GM19035 (cell line): Measurements from ENCODE around the gene NFKBIA.
"Not testable (repeated sequence)": the region's sequence is repeated elsewhere in the genome, so short reads cannot be mapped to it uniquely, and the experiment has no call there.

ENCODE experiments used
- ATAC-seq: cut with Tn5 transposase; IDR thresholded peaks from one replicate; pipeline ENCODE4 v1.9.1; 2021; ENCODE audit not compliant: unreplicated experiment

Gene NFKBIA

GRCh38 chr14:35409595-35409994 lies 5.0 kb upstream of the NFKBIA start:
- ATAC-seq = no peak

DNA sequence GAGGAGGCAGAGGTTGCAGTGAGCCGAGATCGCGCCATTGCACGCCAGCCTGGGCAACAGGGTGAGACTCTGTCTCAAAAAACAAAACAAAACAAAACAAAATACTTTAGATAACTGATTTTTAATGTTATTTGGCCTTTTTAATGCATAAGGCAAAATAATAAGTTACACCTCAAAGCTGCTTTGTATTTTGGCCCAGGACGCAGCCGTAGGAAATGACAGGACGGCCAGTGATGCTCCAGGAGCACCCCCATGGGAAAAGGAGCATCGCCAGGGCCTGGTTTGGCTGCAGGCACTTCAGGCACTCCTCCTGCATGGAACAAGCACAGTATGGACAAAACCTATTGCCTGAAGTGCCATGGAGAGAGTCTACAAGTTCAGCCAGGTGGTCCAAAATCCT lies 3.5 kb upstream of the NFKBIA start:
- ATAC-seq = no peak

DNA sequence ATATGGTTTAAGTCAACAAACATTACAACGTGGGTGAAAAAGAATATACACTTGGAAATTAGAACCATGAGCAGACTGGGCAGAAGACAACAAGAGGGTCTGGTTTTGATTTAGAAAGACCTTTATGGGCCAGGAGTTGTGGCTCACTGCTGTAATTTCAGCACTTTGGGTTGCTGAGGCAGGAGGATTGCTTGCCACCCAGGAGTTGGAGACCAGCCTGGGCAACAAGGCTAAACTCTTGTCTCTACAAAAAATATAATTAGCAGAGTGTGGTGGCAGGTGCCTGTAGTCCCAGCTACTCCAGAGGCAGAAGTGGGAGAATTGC lies 2.7 kb upstream of the NFKBIA start:
- no peak for ATAC-seq

DNA sequence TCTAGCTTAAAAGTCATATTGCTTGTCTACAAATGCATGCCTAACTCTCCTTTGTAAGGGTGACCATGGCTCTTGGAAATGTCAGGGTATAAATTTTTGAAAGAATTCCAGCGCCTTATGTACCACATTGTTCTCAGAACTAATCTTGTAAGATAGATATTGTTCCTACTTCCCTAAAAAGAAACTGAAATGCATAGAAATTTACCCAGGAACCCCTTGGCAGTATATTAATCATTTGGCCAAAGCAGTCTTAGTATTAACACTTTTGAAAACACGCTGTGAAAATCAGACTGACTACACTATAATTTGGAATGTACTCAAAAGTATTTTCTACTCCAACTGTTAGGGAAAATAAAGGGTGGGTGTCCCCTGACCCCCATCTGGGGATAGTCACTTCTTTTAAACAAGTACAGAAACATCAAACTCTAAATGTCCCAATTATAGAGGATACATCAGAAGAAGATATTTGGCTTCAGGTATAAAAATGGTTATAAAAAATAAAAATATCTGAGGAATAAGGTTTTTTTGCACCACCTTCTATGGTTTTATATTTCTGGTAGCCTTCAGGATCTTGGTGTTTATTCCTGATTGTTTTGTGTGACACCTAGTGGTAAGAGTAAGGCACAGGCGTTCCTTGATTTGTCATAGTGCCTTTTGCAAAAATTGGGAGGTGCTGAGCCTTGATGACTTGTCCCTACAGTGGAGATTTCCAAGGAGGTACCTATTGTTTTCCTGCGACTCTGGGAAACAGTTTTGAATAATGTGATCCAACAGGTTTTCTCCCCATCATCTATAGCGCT lies 2.2 kb upstream of the NFKBIA start:
- no peak for ATAC-seq

DNA sequence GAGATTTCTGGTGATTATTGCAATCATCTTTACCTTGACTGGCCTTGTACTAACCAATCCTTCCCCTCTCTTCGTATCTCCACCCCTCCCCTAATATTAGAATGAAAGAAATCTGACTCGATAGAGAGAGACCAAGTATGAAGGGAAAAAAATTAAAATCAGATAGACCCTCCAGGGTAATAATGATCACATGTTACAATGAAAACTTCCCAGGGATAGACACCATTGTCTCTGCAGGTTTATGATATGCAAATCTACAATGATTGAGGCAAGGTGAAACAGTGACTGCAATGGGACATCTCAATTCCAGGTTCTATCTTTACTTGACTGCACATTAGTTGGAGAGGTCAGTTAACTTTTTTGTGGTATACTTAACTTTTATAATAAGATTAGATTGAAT lies 1.5 kb upstream of the NFKBIA start:
- no peak for ATAC-seq

DNA sequence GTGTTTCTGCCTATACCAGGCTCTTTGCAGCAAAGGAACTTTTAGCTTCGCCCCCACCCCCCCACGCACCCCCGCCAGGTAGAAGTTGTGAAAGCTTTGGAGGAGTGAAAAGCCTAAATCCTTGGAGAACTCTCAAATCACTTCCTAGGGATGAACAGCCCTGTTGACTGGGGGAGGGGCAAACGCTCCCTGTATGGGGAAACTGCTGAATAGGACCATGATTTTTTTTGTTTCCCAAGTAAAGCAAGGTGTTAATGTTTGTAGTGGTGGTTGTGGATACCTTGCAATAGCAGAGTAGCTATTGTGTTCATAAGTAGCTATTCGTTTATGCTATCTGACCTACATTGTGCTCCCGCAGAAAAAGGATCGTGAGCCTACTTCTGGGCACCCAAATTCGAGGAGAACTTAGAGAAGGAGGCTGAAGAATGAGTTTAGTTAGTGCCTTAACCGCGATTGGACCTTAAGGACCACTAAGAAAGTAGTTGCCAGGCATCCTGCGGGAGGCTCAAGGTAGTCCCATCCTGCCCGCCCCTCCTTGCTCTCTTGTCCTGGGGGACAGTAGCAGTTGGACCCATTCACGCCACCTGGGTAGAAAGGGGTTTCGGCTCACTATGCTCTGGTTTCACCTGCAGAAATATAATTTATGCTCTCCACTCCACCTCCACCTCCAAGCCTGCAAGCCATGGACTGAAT lies 901 bp upstream of the NFKBIA start:
- ATAC-seq = no peak

DNA sequence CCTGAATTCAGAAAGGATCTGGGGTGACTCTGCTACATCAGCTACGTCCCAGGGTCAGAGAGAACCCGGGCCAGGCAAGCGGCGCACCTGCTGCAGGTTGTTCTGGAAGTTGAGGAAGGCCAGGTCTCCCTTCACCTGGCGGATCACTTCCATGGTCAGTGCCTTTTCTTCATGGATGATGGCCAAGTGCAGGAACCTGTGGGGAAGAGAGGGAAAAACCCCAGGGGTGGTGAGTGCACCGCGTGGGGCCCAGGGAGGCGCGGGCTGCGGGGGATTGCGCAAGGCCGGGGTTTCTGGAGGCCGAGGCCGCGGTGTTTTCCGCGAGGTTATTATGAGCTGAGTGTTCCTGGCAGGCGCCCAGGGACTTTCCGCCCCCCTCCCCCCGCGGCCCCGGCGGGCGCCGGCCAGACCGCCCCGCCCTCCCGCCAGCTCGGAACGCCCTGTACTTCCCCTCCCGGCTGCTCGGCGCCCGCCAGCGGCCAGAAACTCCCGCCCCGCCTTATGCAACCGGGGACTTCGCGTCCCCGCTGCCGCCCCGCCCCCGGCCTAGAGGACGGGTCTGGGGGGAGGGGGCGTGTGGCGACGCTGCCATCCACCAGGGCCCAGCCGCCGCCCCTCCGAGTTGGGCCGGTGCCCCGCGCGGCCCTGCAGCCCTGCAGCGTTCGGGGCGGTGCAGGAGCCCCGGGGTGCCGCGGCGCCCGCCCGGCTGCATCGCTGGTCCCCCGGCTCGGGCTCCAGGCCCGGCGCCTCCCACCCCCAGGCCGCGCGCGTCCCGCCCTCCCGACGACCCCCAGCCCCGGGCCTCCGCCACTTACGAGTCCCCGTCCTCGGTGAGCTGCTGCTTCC lies 723 bp downstream of the NFKBIA start:
- peak; percentile 48 for ATAC-seq

DNA sequence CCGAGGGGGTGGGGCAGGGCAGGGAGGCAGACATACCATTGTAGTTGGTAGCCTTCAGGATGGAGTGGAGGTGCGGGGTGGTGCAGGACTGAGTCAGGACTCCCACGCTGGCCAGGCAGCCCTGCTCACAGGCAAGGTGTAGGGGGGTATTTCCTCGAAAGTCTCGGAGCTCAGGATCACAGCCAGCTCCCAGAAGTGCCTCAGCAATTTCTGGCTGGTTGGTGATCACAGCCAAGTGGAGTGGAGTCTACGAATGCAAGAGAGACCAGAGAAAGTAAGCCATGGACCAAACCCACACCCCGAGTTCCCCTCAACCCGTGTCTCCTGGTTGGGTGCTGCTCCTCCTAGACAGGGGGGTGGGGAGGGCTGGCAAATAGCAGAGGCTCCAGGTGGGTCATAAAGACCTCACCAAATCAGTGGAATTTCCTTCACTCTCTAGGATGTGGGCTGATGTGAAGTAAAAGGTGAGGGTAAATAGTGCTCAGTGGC lies 1.4 kb downstream of the NFKBIA start:
- ATAC-seq = no peak

- ATAC-seq = no peak
Measured at GRCh38 chr14:35402323-35403113, 2.0 kb downstream of the NFKBIA start.

DNA sequence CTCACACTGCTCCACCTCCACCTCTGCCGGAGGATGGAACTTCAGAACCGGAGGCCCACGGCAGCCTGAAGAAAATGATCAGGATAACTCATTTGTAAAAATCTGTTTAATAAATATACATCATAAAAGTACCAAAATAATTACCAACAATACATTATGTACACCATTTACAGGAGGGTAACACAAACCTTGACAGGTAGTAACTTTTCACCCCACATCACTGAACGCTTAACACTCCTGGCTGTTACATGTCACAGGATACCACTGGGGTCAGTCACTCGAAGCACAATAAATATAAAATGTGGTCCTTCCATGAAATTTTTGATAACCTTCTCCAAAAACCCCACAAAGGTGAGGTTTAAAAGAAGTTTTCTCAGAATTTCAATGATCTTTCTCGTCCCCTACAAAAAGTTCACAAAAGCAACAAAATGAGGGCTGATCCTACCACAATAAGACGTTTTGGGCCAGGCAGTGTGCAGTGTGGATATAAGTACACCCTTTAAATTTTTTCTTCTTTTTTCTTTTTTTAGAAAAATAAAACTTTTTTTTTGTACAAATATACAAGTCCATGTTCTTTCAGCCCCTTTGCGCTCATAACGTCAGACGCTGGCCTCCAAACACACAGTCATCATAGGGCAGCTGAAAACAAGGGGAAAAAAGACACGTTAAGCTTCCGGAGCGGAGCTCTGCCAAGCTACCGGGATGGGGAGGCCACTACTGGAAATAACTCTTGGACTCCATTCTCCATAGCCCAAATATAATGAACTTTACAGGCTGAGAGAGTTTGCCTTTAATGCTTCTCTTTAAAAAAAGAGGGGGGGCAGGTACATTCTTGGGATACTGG lies 2.9 kb downstream of the NFKBIA start:
- ATAC-seq = no peak

GRCh38 chr14:35400648-35401421 lies 3.7 kb downstream of the NFKBIA start:
- no peak for ATAC-seq

- ATAC-seq = no peak
Measured at GRCh38 chr14:35399083-35399937, 5.2 kb downstream of the NFKBIA start.

- ATAC-seq = no peak
Measured at GRCh38 chr14:35398071-35398584, 6.4 kb downstream of the NFKBIA start.

DNA sequence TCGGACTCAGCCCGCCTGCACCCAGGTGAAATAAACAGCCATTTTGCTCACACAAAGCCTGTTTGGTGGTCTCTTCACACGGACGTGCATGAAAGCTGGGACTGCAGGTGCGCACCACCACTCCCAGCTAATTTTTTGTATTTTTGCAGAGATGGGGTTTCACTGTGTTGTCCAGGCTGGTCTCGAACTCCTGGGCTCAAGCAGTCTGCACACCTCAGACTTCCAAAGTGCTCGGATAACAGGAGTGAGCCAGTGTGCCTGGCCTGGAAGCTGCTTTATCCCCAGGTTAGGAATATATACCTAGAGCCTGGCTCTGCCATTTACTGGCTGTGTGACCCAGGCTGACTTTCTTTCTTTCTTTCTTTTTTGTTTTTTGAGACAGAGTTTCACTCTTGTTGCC lies 7.9 kb downstream of the NFKBIA start:
- ATAC-seq = not testable (repeated sequence)

DNA sequence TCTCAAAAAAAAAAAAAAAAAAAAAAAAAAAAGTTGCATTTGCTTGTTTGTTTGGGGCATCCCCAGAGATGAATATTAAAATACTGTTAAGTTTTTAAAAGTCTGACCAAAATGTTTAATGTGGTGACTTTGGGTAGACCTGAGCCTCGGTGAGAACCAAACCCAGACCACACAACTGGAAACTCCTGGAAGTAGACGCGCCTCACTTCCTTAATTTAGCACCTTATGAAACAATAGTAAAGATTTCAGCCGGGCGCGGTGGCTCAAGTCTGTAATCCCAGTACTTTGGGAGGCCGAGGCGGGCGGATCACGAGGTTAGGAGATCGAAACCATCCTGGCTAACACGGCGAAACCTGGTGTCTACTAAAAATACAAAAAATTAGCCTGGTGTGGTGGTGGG lies 9.3 kb downstream of the NFKBIA start:
- no peak for ATAC-seq

- ATAC-seq = no peak
Measured at GRCh38 chr14:35394326-35395013, 10.1 kb downstream of the NFKBIA start.

- ATAC-seq = no peak
Measured at GRCh38 chr14:35393826-35394225, 10.7 kb downstream of the NFKBIA start.
